GM19239 (cell line): ENCODE results near the gene MAFG.
"Not testable (repeated sequence)": the region's sequence is repeated elsewhere in the genome, so short reads cannot be mapped to it uniquely, and the experiment has no call there.

Experiments
- DNase-seq: peaks from one replicate; pipeline ENCODE4 v3.0.0; 2011; ENCODE audit warnings: low spot score; ENCODE audit not compliant: insufficient read length
- FAIRE-seq: peaks from 2 replicates; lab custom pipeline; 2011; peaks lifted over from hg19 to GRCh38; lab: Jason Lieb, UNC

Gene MAFG

DNA sequence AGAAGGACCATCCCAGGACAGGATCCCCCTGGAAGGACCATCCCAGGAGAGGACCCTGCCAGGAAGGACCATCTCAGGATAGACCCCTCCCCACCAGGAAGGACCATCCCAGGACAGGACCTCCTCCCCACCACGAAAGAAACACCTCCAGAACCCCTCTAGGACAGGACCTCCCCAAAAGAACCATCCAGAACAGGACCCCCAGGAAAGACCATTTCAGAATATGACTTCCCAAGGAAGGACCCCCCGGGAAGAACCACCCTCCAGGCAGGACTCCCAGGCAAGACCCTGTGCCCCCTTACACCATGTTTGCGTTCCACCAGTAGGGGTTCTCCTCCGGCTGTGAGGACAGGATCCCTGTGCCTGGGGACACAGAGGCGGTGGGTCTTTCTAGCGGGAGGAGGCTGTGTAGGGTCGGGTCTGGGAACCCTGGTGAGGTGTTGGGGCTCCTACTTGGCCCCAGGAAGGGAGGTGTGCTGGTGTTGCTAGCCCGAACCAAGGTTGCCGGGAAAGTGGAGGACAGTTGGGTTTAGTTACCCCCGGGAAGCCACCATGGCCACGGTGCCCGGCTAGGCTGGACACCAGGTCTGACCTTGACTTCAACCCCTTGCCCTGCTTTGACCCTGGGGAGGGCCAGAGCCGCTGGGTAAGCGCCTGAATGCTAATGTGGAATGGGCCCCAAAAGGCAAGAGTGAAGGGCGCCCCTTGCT lies 31.3 kb upstream of the MAFG start:
- FAIRE-seq: no peak
- DNase-seq: no peak

DNA sequence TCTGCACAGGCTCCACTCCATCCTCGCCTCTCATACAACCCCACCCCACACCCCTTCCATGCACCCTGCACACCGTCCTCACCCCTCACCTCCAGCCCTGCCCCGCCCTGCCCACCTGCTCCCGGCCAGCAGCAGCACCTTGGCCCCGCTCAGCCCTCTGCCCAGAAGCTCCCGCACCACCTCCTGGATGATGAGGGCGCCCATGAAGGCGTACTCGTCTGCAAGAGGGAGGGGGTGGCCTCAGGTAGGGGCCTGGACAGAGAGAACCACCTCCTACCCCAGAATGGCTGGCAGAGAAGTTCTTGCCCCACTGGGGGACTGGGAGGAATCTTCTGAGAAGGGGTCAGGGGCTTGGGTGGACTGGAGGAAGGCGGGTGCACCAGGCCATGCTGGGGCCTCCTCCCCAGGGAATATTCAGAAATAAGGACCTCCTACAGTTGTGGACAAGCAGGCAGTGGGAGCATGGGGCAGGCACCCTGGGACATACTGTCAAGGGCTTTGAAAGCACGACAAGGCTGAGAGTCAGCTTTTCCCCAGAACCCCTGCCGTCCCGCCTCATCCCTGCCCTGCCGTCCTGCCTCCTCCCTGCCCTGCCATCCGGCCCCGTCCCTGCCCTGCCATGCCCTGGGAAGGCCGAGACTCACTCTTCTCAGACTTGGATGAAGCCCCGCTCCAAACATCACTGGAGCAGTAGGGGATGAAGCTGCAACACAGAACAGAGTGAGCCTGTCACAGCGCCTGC lies 30.3 kb upstream of the MAFG start:
- FAIRE-seq (no peak), DNase-seq (no peak)

DNA sequence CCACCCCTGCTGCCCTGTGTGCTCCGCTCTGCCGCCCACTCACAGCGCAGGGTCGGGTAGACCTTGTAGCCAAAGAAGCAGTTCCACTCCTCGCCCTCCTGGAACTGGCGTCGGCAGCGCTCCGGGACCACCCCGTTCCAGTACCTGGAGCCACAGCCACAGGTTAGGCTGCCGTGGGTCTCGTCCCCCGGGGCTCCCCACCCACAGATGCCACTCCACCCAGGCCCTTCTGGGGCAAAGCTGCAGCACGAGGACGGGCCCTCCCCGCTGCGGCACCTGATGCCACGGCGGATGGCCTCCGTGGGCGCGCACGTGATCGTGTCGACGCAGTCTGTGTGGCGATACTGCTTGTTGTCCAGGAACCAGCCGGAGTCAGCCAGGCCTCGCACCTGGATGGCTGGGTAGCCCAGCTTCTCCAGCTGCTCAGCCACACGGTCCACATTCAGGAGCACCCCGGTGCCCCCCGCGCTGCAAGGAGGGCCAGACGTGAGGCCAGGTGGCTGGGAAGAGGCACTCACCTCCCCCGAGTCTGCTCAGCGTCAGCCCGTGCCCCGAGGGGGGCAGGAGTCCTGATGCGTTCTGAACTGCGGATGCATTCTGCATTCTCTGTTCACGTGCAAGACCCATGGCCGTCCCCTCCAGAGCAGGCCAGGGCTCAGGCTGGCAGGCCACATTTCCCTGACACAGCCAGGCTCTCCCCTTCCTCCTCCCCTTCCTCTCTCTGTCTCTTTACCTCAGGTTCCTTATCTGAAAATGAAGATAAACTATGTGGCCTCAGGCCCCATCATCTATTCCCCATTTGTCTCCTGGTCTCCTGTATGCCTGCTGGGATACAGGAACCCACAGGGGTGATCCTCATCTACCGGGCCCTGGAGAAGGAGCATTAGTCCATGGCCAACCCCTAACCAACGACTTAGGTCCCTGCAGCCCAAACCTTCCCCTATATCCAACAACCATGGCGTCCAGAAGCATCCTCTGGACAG lies 29.4 kb upstream of the MAFG start:
- FAIRE-seq: no peak
- no peak for DNase-seq

- FAIRE-seq (no peak), DNase-seq (no peak)
These were observed 28.4 kb upstream of the MAFG start for GRCh38 chr17:81955756-81956544.

GRCh38 chr17:81955058-81955681 lies 27.6 kb upstream of the MAFG start:
- FAIRE-seq (no peak), DNase-seq (no peak)

GRCh38 chr17:81954131-81955057 lies 26.9 kb upstream of the MAFG start:
- DNase-seq: no peak
- no peak for FAIRE-seq

- not testable (repeated sequence) for DNase-seq, FAIRE-seq
These were observed 25.9 kb upstream of the MAFG start for GRCh38 chr17:81953443-81953842.

DNA sequence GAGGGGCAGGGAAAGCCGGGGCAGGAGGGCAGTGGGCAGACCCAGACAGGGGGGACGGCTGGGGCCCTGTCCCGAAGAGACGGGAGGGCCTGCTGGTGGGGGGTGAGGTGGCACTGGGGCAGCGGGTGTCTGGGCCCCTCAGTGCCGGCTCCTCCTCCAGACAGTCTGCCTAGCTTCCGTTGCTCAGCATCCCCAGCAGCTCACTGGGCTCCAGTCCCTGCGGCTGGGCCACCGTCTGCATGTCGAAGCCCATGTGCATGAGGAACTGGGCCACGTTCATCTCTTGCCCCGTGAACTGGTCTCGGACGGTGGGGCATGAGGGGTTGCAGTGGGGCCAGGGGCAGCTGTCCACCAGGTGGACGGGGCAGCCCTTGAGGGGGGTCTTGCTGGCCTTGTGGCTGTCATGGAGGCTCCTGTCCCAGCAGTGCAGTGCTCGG lies 25.3 kb upstream of the MAFG start:
- DNase-seq: no peak
- no peak for FAIRE-seq

DNA sequence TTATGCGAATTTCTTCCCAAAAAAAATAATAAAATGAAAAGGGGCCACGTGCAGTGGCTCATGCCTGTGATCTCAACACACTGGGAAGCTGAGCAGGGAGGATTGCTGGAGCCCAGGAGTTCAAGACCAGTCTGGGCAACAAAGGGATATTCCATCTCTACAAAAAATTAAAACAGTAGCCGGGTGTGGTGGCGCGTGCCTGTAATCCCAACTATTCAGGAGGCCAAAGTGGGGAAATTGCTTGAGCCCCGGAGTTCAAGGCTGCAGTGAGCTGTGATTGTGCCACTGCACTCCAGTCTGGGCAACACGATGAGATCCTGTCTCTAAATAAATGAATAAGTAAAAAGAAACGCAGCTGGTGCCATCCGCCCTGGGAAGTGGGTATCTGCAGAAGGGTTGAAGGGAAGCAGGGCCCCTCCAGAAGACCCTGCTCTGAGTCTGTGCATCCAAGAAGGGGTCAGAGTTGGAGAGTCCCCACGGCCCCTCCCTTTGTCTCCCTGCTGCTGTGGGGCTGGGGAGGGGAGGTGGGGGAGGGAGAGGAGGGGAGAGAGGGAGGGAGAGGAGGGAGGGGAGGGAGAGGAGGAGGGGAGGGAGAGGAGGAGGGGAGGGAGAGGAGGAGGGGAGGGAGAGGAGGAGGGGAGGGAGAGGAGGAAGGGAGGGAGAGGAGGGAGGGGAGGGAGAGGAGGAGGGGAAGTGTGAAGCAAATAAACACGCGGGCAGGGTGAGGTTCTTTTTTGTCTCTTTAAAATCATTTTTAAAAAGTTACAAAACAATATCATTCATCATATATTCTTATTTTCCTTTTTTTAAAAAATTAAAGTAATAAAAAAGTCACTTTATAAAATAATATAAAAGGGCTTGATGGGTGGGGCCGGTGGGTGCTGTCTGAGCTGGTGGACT lies 24.5 kb upstream of the MAFG start:
- FAIRE-seq (no peak), DNase-seq (no peak)

- DNase-seq: no peak
- FAIRE-seq: no peak
These were observed 23.0 kb upstream of the MAFG start for GRCh38 chr17:81950501-81950900.

- no peak for FAIRE-seq
- DNase-seq: no peak
These were observed 21.3 kb upstream of the MAFG start for GRCh38 chr17:81948635-81949378.

DNA sequence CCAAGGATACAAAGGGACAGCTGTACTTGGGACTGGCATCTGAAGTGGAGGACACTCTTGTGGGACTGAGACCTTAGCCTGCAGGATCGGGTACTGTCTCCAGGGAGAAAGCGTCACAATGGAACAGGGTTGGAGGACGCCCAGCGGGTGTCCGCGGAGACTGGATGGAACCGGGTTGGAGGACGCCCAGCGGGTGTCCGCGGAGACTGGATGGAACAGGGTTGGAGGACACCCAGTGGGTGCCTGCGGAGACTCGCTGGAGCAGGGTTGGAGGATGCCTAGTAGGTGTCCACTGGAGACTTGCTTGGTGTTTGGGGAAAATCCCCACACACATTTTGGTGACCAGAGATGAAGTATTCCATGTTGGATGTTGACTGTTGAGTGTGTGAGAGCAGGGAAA lies 19.7 kb upstream of the MAFG start, which contains the start of gene MYADML2:
TSS of gene MYADML2 (minus strand) at position 45 of the 400 bp plus-strand sequence. CDS start 5,492 bp downstream, outside the sequence.
- DNase-seq: no peak
- no peak for FAIRE-seq

DNA sequence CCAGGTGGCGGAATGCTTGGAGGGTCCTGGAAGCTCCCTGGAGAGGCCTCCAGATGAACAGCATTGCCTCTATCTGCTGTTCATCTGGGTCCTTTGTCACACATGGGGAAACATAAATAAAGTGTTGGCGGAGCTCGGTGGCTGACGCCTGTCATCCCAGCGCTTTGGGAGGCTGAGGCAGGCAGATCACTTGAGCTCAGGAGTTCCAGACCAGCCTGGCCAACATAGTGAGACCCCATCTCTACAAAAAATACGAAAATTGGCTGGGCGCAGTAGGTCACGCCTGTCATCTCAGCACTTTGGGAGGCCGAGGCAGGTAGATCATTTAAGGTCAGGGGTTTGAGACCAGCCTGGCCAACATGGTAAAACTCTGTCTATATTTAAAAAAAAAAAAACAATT lies 17.3 kb upstream of the MAFG start:
- DNase-seq: no peak
- FAIRE-seq: no peak

GRCh38 chr17:81942167-81942553 lies 14.6 kb upstream of the MAFG start:
- DNase-seq (no peak), FAIRE-seq (no peak)

- no peak for FAIRE-seq
- DNase-seq: no peak
These were observed 14.1 kb upstream of the MAFG start for GRCh38 chr17:81941484-81942166.
